Measurements from ENCODE around the gene SLC49A4.

SLC49A4 gene

DNA sequence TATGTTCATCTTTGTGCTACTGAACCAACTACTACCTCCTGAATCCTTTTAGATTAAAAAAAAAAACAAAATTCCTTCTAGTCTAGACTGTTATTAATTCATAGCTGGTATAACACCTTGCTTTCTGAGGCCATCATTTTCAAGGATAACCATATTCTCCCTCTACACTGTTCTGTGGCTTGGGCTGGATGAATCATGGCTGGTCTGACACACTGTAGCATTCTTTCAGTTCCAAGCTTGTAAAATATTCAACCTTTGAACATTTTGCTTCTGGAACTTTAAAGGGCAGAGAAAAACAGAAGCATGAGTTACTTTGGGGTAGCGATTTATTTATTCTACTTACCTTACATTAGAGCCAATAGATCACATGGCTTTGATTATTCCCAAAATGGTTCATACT, 8.8 kb upstream of the SLC49A4 start:
- DNase-seq = no peak

DNA sequence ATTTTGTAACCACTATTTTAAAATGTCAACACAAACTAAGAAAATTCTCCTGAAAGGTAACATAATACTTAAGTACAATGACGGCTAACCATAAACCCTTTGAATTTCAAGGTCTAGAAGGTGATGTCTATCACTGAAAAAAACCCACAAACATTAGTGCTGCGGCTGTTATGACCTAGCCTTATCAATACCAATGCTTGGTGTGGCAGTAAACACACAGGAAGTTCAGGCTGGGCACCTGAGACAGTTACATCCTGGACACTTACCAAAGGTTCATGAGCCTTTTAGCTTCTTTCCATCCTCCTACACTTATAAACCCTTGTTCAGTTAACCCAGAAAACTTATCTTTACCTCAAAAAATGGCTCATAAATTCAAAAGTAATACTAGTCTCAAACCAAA, 7.0 kb upstream of the SLC49A4 start:
- DNase-seq = no peak

DNA sequence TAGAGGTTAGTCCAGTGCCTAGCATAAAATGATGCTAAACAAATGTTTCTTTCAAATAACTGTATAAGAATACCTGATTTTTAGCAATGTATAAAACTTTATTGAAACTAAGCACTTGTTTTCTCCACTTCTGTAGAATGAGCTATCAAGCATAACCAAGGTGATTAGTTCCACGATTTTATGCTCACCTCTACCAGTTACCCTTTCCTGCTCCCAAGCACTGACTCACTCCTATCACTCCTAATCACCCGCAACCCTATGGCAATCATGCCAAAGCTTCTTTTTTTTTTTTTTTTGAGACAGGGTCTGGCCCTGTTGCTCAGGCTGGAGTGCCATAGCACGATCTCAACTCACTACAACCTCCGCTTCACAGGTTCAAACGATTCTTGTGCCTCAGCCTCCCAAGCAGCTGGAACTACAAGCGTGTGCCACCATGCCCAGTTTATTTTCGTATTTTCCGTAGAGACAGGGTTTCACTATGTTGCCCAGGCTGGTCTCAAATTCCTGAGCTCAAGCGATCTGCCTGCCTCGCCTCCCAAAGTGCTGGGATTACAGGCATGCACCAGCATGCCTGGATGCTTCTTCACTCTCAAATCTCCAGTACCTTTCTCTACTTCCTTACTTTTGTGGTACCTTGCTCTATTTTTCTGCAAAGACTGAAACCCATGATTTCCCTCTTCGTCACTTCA, 5.1 kb upstream of the SLC49A4 start:
- no peak for DNase-seq

DNA sequence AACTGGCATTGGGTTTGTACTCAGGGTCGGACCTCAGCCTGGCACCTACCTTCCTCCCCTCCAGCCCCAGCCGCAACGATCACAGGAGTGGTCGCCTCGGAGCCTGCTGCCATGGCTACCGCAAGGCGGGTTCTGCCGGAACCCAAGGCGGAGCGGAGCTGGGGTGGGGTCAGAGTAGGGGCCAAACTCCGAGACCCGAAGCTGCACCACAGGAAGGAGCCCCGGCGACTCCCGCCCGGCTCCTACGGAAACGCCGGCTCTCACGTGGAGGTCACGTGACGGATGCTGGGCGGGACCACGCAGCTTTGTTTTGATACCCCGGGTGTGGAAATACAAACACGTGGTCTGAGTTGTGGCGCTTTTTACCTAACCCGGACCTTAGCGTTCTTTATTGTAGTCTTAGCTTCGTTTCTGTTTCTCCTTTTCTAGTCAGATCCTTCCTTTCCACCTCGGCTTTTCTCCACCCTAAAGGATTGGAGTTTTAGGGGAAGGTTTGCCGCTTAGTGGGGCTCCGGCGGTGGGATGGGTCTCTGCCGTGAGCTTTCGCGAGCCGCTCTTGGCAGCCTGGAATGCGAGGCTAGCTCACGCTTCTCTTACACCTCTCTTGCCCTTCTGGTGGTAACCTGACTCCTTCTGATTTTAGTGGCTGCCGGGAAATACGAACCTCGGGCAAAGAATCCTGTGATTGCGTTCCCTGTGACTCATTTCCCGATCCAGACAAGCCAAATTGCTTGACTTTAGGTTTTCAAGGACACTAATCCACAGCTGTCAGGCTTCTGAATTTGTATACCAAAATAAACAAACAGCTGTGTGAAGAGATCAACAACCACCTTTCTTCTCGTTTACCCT, 1.1 kb upstream of the SLC49A4 start, which contains the start of gene HSPBAP1:
Gene HSPBAP1 (minus strand): TSS at position 264 of the 849 bp plus-strand sequence. CDS start 151 bp downstream, at position 113.
- peak; percentile 92 for DNase-seq

DNA sequence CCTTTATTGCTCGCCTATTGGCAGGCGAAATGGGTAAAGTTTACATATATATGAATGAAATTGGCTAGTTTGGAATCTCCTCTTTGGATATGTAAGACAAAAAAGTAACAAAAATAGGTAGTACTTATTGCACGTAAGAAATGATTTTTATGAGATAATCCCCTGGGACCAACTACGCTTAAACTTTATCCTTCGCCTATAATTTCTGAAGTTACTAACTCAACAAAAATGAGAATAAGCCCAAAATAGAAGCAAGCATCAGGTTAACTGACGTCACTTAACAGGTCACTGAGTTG, 438 bp upstream of the SLC49A4 start:
- no peak for DNase-seq

GRCh38 chr3:122795674-122796195, 866 bp downstream of the SLC49A4 start:
- peak; percentile 14 for DNase-seq

DNA sequence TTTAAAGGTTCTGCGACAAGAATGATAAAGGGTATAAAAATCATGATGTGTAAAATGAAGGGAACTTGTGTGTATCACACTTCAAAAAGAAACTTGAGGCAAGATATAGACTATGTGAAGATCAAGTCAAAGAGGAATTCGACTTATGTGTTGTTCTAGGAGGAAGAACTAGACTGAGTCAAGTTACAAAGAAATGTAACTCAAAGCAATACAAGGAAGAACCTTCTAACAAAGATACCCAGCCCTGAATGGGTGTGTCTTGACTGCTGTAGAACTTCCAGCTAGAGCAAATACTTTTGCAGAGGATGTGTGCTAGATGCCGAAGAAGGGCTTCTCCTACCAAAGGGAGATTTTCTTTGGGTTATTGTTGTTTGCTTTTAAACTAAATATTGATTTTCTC, 2.4 kb downstream of the SLC49A4 start:
- no peak for DNase-seq

GRCh38 chr3:122799322-122799721, 4.5 kb downstream of the SLC49A4 start:
- DNase-seq = no peak

DNA sequence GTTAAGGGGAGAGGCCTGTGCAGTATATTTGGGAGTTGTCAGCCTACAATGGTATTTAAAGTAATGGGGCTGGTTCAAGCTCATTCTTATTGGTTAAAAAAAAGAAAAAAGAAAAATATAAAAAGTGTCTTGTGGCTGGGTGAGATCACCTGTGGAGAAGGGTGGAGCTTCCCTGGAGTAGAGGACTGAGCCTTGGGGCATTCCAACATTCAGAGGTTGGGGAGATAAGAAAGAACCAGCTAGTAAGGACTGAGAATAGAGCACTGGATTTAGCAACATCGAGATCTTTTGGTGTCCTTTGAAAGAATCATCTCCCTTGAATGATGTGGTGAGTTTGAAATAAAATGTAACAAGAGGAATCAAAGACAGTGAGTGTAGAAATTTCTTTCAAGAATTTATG, 5.2 kb downstream of the SLC49A4 start:
- DNase-seq = no peak

DNA sequence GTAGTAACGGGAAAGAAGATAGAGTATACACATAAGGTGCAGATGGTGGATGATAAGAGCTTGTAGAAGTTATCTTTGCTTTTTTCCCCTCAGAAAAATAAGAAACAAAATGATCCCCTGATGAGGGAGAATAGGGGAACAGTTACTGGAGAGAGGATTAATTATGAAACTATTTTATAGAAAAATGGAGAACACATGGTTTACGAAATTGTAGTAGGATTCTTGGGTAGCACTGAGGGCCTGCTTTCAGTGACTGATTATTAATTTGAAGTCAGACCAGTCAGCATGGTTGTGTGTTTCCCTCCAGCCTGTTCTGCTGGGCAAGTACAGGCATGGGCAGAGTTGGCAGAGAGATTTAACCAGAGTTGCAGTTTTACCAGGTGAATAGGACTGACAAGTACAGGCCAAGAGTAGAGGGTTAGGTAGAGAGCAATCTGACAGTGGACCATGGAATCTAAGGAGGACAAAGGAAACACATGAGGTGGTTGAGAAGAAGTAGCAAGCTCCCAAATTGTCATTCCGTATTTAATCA, 5.9 kb downstream of the SLC49A4 start:
- DNase-seq = no peak

DNA sequence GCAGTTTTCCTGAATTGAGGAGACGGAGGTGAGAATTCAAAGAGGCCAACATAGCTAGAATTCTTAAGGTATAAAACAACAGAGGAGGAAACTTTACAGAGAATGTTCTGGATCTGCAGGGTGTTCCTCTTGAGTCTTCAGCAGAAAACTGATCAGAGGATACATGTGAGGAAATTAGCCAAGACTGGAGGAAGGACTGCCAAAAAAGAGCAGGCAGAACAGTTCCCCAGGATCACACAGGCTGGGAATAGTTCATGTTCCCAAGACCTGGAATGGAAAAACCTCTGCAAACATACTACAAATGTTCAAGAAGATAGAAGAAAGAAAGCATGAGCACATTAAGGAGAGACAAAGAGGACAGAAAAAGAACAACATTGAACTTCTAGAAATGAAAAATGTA, 7.5 kb downstream of the SLC49A4 start:
- DNase-seq = no peak

- no peak for DNase-seq
Observed at GRCh38 chr3:122803977-122804376, 9.1 kb downstream of the SLC49A4 start.

DNA sequence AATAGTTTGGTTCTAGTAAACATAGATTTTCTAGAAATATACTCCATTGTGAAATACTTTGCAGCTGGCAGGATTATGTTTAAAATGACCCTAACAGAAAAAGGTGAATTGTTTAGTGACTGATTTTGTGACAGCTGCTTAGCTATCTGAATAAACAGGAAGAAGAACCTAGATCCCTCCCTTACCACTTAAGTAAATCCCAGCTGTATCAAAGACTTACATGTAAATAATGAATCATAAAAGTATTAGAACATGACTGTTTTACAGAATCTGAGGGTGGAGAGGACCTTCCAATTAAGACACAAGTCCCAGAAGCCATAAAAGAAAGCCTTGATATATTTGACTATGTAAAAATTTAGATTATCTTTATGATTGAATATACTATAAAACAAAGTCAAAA, 15.9 kb downstream of the SLC49A4 start:
- no peak for DNase-seq

GRCh38 chr3:122816587-122816986, 21.7 kb downstream of the SLC49A4 start:
- no peak for DNase-seq

DNA sequence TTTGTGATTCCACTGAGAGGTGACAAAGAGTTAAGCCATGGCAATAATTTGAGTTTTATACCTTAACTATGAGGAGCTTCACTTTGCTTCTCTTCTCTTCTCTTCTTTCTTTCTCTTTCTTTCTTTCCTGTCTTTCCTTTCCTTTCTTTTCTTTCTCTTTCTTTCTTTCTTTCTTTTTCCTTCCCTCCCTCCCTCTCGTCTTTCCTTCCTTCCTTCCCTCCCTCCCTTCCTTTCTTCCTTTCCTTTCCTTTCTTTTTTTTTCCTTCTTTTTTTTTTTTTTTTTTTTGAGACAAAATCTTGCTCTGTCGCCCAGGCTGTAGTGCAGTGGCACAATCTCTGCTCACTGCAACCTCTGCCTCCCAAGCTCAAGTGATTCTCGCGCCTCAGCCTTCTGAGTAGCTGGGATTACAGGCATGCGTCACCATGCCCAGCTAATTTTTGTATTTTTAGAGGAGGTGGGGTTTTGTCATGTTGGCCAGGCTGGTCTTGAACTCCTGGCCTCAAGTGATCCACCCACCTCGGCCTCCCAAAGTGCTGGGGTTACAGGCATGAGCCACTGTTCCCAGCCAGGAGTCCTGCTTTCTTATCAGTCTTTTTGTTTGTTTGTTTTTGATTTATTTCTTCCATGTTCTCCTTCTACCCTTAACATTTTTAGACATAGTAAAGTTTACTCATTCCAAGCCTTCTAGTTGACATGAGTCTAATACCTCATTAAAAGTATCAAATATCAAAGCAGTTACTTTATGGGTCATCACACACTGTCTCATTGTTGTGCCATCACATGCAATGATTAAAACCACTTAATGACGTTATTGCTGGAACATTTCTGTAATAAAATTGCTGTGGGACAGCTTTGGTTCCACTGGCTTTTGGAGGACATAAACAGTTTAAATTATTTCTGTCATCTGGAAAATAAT, 29.9 kb downstream of the SLC49A4 start:
- no peak for DNase-seq

GRCh38 chr3:122825460-122825859, 30.6 kb downstream of the SLC49A4 start:
- no peak for DNase-seq

DNA sequence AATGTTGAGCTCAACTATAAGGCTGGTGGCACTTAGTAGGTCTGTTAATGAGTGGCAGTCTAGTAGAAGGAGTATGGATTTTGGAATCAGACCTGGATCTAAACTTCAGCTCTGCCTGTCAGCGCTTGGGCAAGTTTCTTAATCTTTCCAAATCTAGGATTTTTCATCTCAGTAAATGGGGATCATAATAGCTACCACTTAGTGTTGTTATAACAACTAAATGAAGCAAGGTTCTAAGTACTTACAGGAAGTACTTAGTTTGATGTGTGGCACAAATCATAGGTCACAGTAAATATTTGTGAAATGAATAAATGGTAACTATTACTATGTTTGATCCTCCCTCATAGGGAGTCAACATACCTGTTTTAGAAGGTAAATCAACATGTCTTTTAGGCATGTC, 31.4 kb downstream of the SLC49A4 start:
- DNase-seq = no peak

DNA sequence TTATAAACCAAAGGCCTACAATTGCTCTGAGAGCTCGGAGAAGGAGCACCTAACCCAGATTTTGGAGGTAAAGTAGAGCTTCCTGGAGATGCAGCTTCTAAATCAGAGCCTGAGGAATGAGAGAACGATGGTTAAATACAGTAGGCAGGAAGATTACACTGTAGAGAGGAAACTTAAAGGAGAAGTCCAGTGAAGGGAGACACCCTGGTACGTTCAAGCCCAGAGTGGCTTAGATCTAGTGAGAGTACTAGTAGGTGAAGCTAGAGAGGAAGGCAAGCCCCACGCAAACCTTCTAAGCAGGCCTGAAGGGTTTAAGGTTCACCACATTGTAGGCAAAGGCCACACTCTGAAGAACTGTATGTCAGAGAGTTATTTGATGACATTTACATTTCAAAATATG, 33.4 kb downstream of the SLC49A4 start:
- DNase-seq = no peak

- DNase-seq = no peak
Observed at GRCh38 chr3:122835590-122835989, 40.7 kb downstream of the SLC49A4 start.

- DNase-seq = no peak
Observed at GRCh38 chr3:122843604-122844003, 48.7 kb downstream of the SLC49A4 start.

GRCh38 chr3:122857019-122857418, 62.1 kb downstream of the SLC49A4 start:
- no peak for DNase-seq

DNA sequence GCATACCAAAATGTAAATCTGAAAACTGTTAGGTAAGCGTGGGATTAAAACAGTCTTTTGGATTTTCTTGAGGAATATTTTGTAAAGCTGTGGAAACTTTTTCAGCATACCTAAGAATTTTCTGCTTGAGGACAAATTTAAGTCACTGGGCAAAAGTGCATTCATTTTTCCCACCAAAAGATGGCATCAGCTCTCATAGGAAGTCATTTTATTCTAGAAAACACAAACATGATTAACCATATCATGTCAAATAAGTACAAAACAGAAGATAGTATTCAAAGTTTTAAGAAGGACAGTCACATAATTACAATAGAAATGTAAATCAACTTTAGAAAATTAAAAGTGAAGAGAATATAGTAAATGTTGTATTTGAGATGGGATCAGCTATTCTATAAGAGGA, 63.5 kb downstream of the SLC49A4 start:
- no peak for DNase-seq
